HFF-Myc (cell line): ENCODE results near the gene C2orf81.
"Not testable (repeated sequence)": the region's sequence is repeated elsewhere in the genome, so short reads cannot be mapped to it uniquely, and the experiment has no call there.

Experiments used
- DNase-seq: peaks from one replicate; pipeline ENCODE4 v3.0.0-alpha.2; 2011; ENCODE audit warnings: low read depth; ENCODE audit errors: extremely low read depth
- H3K4me3 ChIP-seq: replicated peaks from 2 replicates; pipeline ENCODE4 v1.5.1; 2011; ENCODE audit warnings: low read depth, mild to moderate bottlenecking, control low read depth, low read length
- CTCF ChIP-seq: IDR thresholded peaks from 2 replicates; pipeline ENCODE4 v1.5.1; 2012; ENCODE audit warnings: mild to moderate bottlenecking, low read depth, low read length, control low read depth; ENCODE audit errors: missing control alignments

The C2orf81 gene

GRCh38 chr2:74421221-74421870, at the start of gene C2orf81, which contains the start of gene WDR54:
Gene C2orf81 (minus strand): TSS chr2:74421619. CDS start chr2:74421560, 59 bp downstream.
Gene WDR54 (plus strand): TSS chr2:74421730. CDS start chr2:74422154, 424 bp downstream.
- H3K4me3 ChIP-seq, result peak within 1 kb of the TSS; percentile 59
- DNase-seq, result peak; percentile 66
- no peak for TF ChIP-seq CTCF

- DNase-seq, H3K4me3 ChIP-seq: not testable (repeated sequence)
Observed at GRCh38 chr2:74470742-74471141, 49.3 kb upstream of the C2orf81 start.

GRCh38 chr2:74464406-74464805, 43.0 kb upstream of the C2orf81 start:
- DNase-seq, result no peak
- peak overlapping the region; percentile 94 for H3K4me3 ChIP-seq
- TF ChIP-seq CTCF, result no peak

GRCh38 chr2:74462786-74463105, 41.3 kb upstream of the C2orf81 start:
- H3K4me3 ChIP-seq, result no peak overlapping the region
- DNase-seq, result no peak
- no peak for TF ChIP-seq CTCF

GRCh38 chr2:74462054-74462785, 40.8 kb upstream of the C2orf81 start:
- no peak overlapping the region for H3K4me3 ChIP-seq
- no peak for TF ChIP-seq CTCF
- DNase-seq, result no peak

GRCh38 chr2:74461187-74462053, 40.0 kb upstream of the C2orf81 start:
- DNase-seq, result no peak
- H3K4me3 ChIP-seq, result no peak overlapping the region
- peak; percentile 30 for TF ChIP-seq CTCF

- DNase-seq, H3K4me3 ChIP-seq: not testable (repeated sequence)
Observed at GRCh38 chr2:74460187-74460586, 38.8 kb upstream of the C2orf81 start.

GRCh38 chr2:74459503-74460118, 38.2 kb upstream of the C2orf81 start:
- peak overlapping the region; percentile 92 for H3K4me3 ChIP-seq
- DNase-seq, result not testable (repeated sequence)
